Stromal cell of bone marrow (primary cell): ENCODE results near the gene COL6A2.
A peak's percentile ranks its signal among the peaks of the same experiment; 100 is the strongest.
"Not testable (repeated sequence)": the region's sequence is repeated elsewhere in the genome, so short reads cannot be mapped to it uniquely, and the experiment has no call there.

Experiments
- DNase-seq: peaks from one replicate; pipeline ENCODE4 v3.0.0-alpha.2; 2012; ENCODE audit warnings: low read depth

The COL6A2 gene

DNA sequence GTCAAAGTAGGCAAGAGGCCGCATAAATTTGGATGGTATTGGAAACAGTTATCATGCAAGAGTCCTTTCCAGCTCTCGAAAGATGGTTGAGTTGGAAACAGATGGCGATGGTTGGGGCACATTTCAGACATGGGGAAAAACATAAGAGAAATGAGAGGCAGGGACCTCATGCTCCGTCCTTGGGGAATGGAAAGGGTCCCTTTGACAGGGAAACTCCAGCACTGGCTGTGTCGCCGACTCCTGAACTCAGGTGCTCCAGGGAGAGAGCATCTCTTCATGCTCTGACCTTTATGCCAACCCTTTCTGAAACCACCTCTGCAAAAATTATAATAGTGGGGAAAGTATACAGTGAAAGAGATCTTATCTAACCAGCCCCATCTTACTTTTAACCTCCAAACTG is 36.8 kb upstream of the COL6A2 start:
- DNase-seq = no peak

DNA sequence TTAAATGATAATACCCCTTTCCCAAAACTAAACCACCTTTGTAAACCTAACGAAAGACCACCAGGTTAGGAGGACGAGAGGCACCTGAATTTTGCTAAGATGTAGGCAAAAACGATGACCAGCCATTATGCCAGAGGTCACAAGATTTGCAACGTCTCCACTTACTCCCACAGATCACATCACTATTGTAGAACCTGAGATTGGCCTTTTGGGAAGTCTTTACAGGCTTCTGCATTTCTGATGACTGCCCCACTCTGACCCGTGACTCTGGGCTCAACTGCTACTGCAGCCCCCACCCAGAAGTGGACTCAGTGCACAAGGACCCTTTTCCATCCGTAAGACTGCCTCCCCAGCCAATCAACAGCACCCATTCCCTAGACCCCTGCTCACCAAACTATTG is 36.4 kb upstream of the COL6A2 start:
- no peak for DNase-seq

DNA sequence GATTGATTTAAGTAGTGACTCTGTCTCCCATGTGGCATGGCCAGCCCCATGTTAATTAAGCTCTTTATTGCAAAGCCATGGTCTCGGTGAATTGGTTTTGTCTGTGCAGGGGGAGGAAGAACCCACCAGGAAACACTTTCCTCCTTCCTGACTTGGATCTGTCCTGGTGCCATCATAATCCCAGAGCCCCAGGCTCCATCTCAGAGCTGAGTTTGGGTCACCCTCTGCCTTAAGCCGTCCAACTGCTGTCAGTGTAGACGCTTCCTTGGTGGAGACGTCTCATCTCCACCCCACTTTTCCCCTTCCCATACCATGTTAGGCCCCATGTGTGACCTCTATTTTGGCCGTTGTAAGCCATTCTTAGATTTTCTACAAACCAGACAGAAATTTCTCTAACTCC is 36.0 kb upstream of the COL6A2 start:
- no peak for DNase-seq

DNA sequence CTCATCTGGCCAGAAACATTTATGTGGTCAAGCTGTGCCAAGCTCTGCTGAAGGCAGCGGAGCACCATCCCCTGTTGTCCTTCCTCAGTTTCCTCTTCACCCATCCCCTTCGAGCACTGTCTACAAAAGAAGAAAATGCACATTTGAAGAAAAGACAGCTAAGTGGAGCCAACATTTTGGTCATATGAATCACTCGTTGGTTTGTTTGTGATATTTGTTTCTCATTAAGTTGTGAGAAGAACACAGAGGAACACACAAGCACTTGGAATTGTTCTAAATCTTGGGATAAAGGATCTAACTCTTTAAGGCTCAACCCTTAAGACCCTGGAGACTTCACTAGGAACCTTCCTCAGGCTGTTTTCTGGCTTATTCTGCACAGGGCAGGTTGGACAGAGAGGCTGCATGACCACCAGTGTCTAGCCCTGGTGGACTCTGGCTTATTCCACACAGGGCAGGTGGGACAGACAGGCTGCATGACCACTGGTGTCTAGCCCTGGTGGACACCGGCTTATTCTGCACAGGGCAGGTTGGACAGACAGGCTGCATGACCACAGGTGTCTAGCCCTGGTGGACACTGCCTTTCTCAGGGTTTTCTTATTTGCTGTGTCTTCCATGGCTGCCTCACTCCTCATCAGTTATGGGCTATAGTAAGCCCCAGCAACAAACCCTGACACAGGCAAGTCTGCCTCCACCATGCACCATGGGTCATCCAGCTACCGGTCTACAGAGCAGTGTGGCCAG is 35.3 kb upstream of the COL6A2 start:
- DNase-seq = no peak

DNA sequence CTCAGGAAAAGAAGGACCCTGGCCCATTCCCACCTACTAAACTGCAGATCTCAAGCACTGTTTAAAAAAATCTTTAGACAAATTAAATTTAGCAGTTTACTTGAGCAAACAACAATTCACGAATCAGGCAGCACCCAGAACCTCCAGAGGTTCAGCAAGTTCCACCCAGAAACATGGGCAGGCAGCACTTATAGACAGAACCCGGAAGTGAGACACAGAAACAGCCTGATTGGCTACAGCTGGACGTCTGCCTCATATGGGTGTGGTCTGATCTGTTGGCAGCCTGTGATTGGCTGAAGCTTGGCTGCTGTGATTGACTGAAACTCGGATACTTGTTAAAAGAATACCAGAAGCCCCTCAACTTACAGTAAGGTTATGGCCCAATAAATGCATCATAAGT is 34.7 kb upstream of the COL6A2 start:
- no peak for DNase-seq

DNA sequence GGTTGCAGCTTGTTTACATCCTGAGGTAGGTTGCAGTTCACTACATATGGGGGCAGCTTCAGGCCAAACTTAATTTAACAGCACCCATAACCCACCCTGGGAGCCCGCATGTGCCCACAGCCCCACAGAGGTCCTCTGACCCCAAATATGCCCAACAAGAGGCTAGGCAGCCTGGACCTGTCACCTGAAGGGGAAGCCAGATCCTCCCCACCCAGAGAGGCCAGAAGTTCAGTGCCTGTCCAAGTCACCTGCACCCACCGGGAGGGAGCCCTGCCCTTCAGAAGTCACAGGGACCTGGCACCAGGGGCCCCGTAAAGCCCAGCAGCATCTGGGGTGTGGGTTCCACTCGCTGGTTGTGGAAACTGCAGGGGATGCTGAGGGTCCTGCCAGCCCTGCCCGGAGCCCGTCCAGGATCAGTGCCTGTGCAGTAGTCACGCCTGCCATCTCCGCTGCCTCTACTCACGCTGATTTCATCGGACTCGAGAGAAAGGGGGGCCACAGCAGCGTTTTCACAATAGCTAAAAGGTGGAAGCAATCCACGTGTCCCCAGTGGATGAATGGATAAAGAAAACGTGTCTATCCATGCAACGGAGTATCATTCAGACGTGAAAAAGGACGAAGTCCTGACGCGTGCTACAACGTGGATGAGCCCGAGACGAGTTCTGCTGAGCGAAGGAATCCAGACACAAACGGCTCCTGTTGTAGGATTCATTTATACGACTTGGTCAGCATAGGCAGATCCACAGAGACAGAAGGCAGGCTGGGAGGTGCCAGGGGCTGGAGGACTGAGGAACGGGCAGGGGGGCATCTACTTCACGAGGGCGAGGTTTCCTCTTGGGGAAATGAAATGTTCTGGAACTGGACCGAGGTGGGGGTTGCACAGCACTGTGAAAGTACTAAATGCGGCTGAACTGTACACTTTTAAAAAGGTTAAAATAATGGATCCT is 33.9 kb upstream of the COL6A2 start:
- DNase-seq = no peak

DNA sequence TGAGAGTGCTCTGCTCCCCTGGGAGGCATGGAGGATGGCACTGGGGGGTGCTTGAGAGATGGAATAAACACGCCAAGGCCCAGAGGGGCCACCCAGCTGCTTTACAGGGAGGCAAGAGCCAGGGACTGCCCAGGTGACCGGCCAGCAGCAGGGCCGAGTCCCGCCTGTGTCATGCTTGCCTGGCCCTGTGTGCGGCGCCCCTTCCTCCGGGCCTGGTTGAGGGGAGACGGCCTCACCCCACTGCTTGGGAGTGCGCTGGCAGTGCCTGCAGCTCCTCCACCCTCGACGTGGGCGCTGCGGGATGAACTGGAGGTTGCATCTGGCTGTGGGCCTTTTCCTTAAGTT is 33.1 kb upstream of the COL6A2 start:
- no peak for DNase-seq

DNA sequence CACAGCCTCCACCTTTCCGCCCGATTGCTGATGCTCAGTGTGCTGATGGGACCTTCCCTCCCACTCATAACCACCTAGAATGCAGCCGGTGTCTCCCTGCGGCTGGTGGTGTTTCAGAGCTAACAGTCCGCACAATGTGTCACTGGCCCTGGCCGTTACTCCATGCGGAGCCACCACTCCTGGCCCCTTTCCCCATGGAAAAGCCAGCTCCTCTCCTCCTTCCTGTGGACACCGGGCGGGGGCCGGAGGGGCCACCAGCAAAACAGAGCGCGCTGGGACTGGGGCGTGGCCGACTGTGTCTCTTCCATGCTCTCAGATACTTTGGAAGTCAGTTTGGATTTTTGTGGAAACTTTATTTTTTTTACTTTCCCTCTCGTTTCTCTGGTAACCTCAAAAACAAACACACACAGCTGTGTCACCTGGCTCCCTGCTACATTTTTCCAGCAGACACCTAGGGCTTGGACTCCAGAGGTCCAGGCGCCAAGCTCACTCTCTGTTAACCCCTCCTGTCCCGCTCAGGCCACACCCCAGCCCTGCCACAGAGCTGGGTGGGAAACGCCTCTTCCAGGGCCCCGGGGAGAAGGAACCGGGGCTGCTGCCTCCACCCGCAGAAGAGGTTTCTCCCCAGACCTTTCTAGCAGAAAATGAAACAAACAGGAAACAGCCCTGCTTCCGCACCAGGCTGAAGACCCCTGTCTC is 32.5 kb upstream of the COL6A2 start:
- DNase-seq = peak; percentile 73

DNA sequence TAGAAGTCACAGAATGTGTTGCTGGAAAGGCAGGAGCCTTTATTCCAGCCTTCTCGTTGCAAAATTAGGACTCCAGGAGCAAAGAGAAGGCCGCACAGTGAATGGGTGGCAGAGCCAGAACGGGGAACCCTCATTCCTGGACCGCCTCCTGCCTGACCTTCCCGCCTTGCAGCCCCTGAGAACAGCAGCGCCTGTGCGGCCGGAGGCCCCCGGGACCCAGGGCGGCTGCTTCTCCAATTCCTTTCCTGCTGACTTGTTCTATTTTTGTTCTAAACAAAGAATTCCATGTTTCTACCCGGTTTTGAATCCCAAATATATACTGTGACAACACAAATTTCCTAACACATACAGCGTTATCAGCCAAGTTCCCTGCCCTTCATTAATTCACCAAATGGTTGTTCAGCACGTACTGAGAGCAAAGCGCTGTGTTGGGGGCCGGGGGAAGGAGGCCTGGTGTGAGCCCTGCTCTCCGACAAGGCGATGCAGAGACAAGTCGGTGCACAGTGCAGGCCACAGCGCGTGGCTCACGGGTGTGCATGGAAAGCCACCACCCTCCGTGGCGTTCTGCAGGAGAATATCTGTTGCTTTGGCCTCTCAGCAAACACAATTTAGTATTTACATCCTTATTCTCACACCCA is 31.9 kb upstream of the COL6A2 start:
- no peak for DNase-seq

DNA sequence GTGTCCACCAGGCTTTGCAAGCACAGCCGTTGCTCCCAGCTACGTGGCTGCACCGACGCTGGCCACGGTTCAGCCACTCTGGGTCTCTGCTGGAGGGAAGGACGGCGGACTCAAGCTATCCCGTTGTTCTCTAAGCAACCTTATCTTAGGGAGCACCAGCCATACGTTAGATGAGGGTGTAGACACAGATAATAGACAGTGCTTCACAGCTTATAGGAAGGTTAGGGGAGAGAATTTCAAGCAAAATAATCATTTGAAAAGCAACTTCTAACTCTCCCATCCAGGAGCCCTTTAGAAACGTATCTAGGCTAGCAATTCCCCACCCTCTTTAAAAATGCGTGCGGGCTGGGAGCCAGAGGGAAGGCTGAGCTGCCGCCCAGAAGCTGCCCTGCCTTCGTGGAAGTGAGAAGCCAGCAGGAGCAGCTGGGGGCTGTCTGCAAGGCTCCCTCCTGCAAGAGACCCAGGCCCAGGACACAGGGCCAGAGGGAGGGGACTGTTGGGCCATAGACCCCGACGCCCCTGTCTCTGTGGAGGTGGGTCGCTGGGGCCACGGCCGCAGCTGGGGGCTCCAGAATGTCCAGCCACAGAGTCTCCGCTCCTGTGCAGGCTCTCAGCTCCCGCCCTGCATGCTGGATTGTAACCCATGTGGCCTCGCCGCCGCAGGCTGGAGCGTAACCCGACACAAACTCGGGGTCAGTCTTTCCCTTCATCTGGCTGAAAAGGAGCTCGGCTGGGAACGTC is 31.2 kb upstream of the COL6A2 start:
- DNase-seq = peak; percentile 45

DNA sequence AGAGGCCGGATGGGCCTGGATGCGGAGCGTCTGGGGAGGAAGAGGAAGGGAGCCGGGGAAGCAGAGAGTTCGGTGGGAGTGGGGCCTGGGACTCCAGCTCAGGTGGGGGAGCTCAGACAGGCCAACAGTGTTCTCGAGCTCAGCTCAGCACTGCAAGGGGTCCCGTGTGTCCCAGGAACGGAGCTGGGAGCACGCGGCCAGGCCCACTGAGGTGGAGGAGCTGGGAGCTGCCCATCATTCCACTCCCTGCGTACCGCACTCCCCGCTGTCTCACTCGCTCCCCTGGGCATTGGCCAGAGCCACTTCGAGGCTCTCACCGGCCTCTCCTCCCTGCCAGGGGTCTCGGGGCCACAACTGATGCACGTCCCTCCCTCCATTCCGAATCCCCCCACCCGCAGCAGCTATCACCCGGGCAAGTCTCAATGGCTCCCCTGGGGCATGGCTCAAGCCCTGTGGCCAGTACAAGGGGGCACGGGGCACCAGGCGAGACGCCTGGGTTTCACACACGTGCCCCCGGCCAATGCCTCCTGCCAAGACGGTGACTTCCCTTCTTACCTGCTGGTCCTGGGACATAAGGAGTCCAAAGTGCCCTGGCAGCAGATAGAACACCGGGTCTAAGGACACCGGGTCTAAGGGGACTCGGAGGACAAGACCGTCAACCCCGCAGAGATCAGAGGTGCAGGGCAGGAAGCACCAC is 30.3 kb upstream of the COL6A2 start:
- DNase-seq = no peak

DNA sequence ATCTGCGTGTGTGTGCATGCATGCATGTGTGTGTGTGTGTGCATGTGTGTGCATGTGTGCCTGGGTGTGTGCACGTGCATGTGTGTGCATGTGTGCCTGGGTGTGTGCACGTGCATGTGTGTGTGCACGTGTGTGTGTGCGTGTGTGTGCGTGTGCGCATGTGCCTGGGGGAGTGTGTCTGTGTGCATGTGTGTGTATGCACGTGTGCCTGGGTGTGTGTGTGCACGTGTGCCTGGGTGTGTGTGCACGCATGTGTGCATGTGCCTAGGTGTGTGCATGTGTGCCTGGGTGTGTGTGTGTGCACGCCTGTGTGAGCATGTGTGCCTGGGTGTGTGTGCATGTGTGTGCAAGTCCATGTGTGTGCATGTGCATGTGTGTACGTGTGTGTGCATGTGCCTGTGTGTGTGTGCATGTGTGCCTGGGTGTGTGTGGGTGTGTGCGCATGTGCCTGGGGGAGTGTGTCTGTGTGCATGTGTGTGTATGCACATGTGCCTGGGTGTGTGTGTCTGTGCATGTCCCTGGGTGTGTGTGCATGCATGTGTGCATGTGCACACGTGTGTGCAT is 29.3 kb upstream of the COL6A2 start:
- DNase-seq = no peak

DNA sequence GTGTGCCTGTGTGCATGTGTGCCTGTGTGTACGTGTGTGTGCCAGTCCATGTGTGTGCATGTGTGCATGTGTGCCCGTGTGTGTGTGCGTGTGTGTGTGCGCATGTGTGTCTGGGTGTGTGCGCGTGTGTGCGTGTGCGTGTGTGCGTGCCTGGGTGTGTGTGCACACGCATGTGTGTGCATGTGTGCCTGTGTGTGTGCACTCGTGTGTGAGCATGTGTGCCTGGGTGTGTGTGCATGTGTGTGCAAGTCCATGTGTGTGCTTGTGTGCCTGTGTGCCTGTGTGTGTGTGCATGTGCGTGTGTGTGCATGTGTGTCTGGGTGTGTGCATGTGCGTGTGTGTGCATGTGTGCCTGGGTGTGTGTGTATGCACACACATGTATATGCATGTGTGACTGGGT is 28.7 kb upstream of the COL6A2 start:
- DNase-seq = no peak

DNA sequence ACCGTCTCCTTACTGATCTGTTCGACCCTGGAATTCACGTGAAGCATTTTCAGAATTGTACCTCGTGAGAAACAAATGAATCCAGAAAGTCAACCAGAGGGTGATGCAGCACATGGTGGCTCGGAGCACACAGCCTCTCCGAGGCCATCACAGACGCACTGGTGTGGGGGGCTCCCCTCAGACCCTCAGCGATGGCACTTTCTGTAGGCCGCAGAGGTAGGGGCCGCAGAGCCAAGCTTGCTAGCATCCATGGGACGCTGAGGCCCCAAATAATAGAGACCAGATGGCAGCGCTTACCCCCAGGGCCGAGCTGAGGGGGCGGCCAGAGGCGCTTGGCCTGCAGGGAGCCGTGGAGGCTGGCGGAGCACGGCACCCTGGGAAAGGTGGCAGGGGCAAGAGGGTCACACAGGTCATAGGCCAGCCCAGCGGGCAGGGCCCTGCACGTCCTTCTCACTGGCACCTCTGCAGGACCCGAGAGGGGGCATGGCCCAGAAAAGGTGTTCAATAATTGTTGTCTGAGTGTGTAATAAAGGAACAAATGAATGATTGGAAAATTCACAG is 28.1 kb upstream of the COL6A2 start:
- no peak for DNase-seq

DNA sequence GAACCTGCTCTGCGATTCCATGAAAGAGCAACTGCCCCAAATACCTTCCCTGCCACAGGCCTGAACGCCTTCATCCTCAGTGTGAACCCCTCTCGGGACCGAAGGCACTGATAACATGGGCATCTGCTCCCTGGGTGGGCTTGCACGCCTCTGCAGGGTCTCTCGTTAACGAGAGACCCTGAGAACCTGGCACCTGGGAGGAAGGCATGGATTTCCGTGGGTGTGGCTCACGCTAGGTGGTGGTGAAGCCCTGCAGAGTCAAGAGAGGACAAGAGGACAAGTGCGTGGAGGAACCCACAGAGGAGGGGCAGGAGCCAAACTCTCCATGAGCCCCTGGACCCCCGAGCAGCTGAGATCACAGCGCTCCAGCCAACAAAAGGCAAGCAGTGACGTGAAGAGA is 26.8 kb upstream of the COL6A2 start:
- no peak for DNase-seq

DNA sequence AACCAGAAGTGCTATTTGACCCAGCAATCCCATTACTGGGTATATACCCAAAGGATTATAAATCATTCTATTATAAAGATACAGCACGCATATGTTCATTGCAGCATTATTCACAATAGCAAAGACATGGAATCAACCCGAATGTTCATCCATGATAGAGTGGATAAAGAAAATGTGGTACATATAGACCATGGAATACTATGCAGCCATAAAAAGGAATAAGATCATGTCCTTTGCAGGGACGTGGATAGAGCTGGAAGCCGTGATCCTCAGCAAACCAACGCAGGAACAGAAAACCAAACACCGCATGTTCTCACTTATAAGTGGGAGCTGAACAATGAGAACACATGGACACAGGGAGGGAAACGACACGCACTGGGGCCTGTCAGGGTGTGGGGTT is 21.2 kb upstream of the COL6A2 start:
- DNase-seq = not testable (repeated sequence)

DNA sequence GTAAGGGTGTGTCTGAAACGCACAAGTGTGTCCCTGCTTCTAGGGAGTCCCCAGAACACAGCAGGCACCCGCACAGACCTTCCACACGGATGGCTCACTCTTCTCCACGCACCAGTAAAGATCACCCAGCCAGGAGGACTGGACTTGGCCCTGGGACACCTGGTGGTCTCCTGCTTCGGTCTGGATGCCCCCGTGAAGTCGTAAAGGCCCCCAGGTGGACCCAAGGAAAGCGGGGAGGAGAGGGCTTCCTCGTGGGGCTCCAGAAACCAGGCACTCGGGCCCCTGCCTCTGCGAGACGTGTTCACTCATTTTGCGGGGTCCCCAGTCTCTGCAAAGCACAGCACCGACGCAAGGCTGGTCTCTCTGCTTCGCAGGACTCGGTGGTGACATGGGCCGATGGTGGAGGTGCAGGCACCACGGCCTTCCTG is 20.2 kb upstream of the COL6A2 start:
- no peak for DNase-seq

DNA sequence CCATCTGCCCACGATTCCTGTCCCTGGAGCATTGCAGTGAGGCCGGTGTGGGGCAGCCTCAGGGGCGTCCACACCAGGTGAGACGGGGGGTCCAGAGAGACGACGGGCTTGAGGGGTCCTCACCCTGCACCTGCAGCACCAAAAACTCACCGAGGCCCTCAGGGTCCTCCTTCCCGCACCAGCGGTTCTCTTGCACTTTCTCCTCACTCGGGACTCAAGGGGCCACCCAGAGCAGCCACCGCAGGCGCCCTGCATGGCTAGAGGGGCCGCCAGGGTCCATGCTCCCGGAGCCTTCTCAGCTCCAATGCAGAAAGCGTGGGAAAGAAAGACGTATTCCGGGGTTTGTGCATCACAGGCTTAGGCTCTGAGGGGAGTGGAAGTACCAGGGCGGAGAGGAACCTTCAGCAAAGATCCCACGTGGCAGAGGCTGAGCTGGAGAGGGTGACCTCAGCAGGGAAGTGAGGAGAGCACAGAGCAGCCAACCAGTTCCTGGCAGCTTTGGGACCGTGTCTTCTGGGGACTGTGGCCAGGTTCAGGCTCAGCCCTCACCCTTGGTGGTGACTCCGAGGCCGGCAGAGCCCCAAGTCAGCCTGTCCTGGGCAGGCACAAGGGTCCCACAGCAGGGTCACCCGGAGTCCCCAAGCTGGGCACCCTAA is 19.5 kb upstream of the COL6A2 start:
- DNase-seq = peak; percentile 44

DNA sequence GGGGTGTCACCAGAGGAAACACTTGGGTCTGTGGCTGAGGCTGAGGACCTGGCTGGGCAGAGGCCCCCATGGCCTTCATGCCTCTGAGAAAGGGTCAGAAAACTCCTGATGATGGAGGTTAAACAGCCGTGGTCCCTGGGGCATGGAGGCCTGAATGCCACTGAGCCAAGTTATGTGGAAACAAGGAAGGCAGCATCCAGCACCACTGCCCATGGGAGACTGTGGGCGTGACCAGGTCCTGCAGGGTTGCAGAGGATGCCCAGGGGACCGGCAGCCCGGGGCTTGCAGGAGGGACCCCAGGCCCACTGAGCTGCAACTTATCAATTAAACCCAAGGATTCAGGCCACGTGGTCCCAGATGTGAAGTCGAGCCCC is 18.9 kb upstream of the COL6A2 start:
- DNase-seq = no peak
